Fibroblast of lung (primary cell): ENCODE data around the gene KCND3. TPM values are rescaled to one million over a fixed set of nuclear protein-coding genes. Genes with fewer than 3 reads are reported as not detected.

ENCODE experiments used
- DNase-seq, 2 donors: peaks; one replicate each; pipeline versions ENCODE4 v3.0.0 to v3.0.0-alpha.2; 2010; ENCODE audit warnings: low read depth in 2 of 2
- H2AFZ ChIP-seq: 2 replicates; pipeline ENCODE4 v1.5.1; 2012; ENCODE audit warnings: low read length, control low read depth, inconsistent platforms
- H3K27ac ChIP-seq: 2 replicates; pipeline ENCODE4 v1.5.1; 2011; ENCODE audit warnings: low read length, control low read depth; ENCODE audit not compliant: insufficient read depth
- H3K27me3 ChIP-seq: 2 replicates; pipeline ENCODE4 v1.5.1; 2011; ENCODE audit warnings: mild to moderate bottlenecking, low read length; ENCODE audit not compliant: control insufficient read depth, insufficient read depth
- H3K36me3 ChIP-seq: 2 replicates; pipeline ENCODE4 v1.5.1; 2011; ENCODE audit warnings: low read length; ENCODE audit not compliant: control insufficient read depth, insufficient read depth
- H3K4me1 ChIP-seq: 2 replicates; pipeline ENCODE4 v1.5.1; 2011; ENCODE audit warnings: low read length; ENCODE audit not compliant: control insufficient read depth, insufficient read depth; ENCODE audit errors: extremely low read depth
- H3K4me2 ChIP-seq: 2 replicates; pipeline ENCODE4 v1.5.1; 2011; ENCODE audit warnings: low read length, control low read depth; ENCODE audit not compliant: insufficient read depth; ENCODE audit errors: extremely low read depth
- H3K4me3 ChIP-seq, 4 experiments: fragments of 200-600 bp in 1 of 4; sonication (generic) in 1 of 4; replicated peaks in 1 of 4; 2 replicates each; pipeline ENCODE4 v1.5.1; 2011 to 2016; ENCODE audit warnings: low read length in 4 of 4, low read depth in 3 of 4, mild to moderate bottlenecking in 3 of 4, control low read depth in 2 of 4, inconsistent platforms in 1 of 4, mixed read lengths in 1 of 4; ENCODE audit not compliant: insufficient read depth in 1 of 4; ENCODE audit errors: control extremely low read depth in 1 of 4
- H3K79me2 ChIP-seq: 2 replicates; pipeline ENCODE4 v1.5.1; 2012; ENCODE audit warnings: mild to moderate bottlenecking, low read length, inconsistent platforms; ENCODE audit not compliant: control insufficient read depth, insufficient read depth
- H3K9ac ChIP-seq: 2 replicates; pipeline ENCODE4 v1.5.1; 2011; ENCODE audit warnings: mild to moderate bottlenecking, low read length, control low read depth; ENCODE audit not compliant: insufficient read depth
- H3K9me3 ChIP-seq: 2 replicates; pipeline ENCODE4 v1.5.1; 2012; ENCODE audit warnings: low read depth, low read length; ENCODE audit not compliant: control insufficient read depth, insufficient read depth
- H4K20me1 ChIP-seq: 2 replicates; pipeline ENCODE4 v1.5.1; 2011; ENCODE audit warnings: low read length; ENCODE audit not compliant: control insufficient read depth, insufficient read depth; ENCODE audit errors: extremely low read depth
- EZH2 ChIP-seq: IDR thresholded peaks from 2 replicates; pipeline ENCODE4 v1.5.1; 2012; ENCODE audit warnings: low read length, control low read depth, mild to moderate bottlenecking; ENCODE audit errors: missing control alignments
- polyA plus RNA-seq, 2 donors: library from polyadenylated mRNA; depleted of rRNA in 1 of 2; stranded (reverse) in 1 of 2; unstranded in 1 of 2; fragments of >200 nt; gene quantifications; 2 replicates each; pipeline ENCODE4 v1.2.1, GENCODE V29; 2011 to 2012; ENCODE audit warnings: missing spikeins in 1 of 2
- total RNA-seq: library from RNA; depleted of rRNA; stranded (reverse); fragments of >200 nt; gene quantifications from 2 replicates; pipeline ENCODE4 v1.2.1, GENCODE V29; 2014
- TF ChIP-seq, protein P1 (sequence below), 2 donors: IDR thresholded peaks in 1 of 2; conservative IDR thresholded peaks in 1 of 2; 1 replicate in 1 of 2; 2 replicates in 1 of 2; pipeline ENCODE4 v1.5.1; 2011 to 2012; ENCODE audit warnings: low read length in 2 of 2, control low read depth in 1 of 2, inconsistent platforms in 1 of 2, low read depth in 1 of 2, mild to moderate bottlenecking in 1 of 2

Gene KCND3
- total and polyA plus RNA-seq, 2 donors (not counting 1 experiment from before 2014, with no cell fraction given): 0.66 to 9.3 TPM

DNA sequence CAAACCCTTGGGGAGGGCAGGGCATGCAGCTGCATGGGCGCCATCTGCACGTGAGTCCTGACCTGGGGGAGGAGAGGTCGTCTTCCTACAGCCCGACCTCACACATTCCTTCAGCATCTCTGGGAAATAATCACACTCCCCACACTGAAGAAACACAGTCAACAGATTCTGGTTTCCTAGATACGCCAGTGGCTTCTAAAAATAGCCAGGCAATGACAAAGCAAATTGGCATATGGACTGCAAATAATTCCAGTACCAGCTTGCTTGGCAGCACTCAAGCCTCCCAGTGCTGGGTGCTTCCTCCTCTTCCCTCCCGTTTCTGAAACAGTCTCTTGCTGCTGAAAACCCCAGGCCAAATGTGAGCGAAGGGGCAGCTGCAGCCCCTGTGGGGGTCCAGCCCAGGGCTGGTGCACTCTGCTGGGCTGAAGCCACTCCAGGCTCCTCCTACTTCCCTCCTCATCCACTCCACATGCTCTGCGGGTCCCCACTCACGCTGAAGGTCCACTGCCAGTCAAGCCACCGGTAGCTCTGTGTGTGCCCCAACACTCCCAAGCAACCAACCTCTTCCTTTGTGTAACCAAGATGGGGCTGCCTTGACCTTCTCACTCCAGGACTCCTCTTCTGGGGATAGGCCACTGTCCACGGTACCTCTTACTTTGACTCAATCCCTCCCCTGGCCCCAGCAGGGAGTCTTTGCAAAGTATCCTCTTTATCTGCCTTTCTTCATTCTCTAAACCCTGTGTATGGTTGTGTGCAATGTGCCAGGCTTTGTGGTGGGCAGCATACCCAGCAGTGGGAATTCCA, 69.0 kb downstream of the KCND3 start:
- Histone ChIP-seq H3K4me1 (no peaks in the 10 kb centered on the region), H3K4me2 (no peak overlapping the region), H3K9me3 (no peaks in the 10 kb centered on the region), H3K27ac (no peak overlapping the region), H3K27me3 (no peaks in the 10 kb centered on the region), H3K9ac (no peak overlapping the region), H3K79me2 (no peaks in the 10 kb centered on the region), H3K4me3 (no peak overlapping the region), H3K36me3 (no peaks in the 10 kb centered on the region), H4K20me1 (no peaks in the 10 kb centered on the region), H2AFZ (no peak overlapping the region)
- DNase-seq: peak in 1 of 2 donors; percentile 20
- no peak for TF ChIP-seq EZH2
- TF ChIP-seq, protein P1, sequence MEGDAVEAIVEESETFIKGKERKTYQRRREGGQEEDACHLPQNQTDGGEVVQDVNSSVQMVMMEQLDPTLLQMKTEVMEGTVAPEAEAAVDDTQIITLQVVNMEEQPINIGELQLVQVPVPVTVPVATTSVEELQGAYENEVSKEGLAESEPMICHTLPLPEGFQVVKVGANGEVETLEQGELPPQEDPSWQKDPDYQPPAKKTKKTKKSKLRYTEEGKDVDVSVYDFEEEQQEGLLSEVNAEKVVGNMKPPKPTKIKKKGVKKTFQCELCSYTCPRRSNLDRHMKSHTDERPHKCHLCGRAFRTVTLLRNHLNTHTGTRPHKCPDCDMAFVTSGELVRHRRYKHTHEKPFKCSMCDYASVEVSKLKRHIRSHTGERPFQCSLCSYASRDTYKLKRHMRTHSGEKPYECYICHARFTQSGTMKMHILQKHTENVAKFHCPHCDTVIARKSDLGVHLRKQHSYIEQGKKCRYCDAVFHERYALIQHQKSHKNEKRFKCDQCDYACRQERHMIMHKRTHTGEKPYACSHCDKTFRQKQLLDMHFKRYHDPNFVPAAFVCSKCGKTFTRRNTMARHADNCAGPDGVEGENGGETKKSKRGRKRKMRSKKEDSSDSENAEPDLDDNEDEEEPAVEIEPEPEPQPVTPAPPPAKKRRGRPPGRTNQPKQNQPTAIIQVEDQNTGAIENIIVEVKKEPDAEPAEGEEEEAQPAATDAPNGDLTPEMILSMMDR (conservative IDR thresholded peaks at IDR 0.05 in 1 of 2, IDR thresholded peaks at IDR 0.05 in 1 of 2; ENCODE audit: low read depth in 1 of 2, low read length in 2 of 2): no peak

DNA sequence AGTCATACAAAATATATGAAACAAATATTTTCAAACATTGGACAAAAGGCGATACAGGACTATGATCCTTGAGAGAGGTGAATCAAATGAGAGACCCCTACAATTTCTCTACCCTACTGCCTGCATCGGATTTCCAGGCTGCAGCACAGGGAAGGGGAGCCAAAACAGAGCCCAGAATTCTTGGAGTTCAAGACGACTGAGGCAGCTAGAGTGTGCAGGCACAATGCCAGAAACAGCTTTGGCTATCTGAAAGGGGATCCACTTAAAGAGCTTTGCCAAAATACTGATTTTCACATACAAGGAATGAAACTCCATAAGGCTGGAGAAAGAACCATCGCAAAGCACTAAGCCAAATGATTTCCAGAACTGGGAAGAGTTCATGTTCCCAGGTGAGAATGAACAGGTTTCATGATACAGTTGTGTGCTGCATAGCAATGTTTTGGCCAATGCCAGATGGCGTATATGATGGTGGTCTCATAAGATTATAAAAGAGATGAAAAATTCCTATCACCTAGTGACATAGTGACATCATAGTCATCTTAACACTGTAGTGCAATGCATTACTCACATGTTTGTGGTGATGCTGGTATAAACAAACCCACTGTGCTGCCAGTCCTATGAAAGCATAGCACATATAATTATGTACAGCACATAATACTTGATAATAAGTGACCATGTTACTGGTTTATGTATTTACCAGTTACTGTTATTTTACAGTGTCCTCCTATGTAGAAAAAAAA, 77.5 kb downstream of the KCND3 start:
- no peak for DNase-seq
- H4K20me1 ChIP-seq: no peaks in the 10 kb centered on the region

DNA sequence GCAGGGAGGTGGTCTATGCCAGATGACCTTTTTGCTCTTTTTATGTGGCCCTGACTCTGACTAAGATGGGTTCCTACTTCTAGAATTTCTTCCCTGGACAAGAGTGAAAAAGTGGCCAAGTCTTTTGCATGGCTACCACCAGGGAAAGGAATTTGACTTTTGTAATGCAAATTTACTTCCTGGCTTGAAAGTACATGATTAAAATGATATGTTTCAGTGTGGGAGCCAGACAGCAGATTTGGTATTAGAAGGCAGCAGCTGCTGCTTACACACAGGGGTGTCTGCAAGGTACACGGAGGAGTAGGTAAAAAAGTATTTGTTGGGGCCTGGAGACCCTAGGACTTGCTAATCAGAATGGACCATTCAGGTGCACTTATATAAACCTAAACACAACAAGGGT, 78.4 kb downstream of the KCND3 start:
- no peaks in the 10 kb centered on the region for H3K9me3 ChIP-seq
- no peaks in the 10 kb centered on the region for H4K20me1 ChIP-seq
- H3K27me3 ChIP-seq: no peaks in the 10 kb centered on the region
- H3K4me2 ChIP-seq: no peak overlapping the region
- DNase-seq: no peak
- H2AFZ ChIP-seq: no peak overlapping the region
- no peak overlapping the region for H3K27ac ChIP-seq
- no peaks in the 10 kb centered on the region for H3K79me2 ChIP-seq
- TF ChIP-seq, protein P1 (conservative IDR thresholded peaks at IDR 0.05 in 1 of 2, IDR thresholded peaks at IDR 0.05 in 1 of 2; ENCODE audit: low read depth in 1 of 2, low read length in 2 of 2): no peak
- TF ChIP-seq EZH2: no peak
- H3K4me1 ChIP-seq: no peaks in the 10 kb centered on the region
- H3K9ac ChIP-seq: no peak overlapping the region
- H3K36me3 ChIP-seq: no peaks in the 10 kb centered on the region
- no peak overlapping the region for H3K4me3 ChIP-seq

More for the DNA sequence above, 77.5 kb downstream of the KCND3 start:
- no peak overlapping the region for H3K9ac ChIP-seq
- H3K36me3 ChIP-seq: no peaks in the 10 kb centered on the region
- TF ChIP-seq EZH2: no peak
- TF ChIP-seq, protein P1 (conservative IDR thresholded peaks at IDR 0.05 in 1 of 2, IDR thresholded peaks at IDR 0.05 in 1 of 2; ENCODE audit: low read depth in 1 of 2, low read length in 2 of 2): no peak
- H3K4me2 ChIP-seq: no peak overlapping the region
- no peaks in the 10 kb centered on the region for H3K9me3 ChIP-seq
- H3K27ac ChIP-seq: no peak overlapping the region
- H2AFZ ChIP-seq: no peak overlapping the region
- H3K4me1 ChIP-seq: no peaks in the 10 kb centered on the region
- H3K79me2 ChIP-seq: no peaks in the 10 kb centered on the region
- H3K4me3 ChIP-seq: no peak overlapping the region
- no peaks in the 10 kb centered on the region for H3K27me3 ChIP-seq
